Measurements from ENCODE around the gene ZNF469.

Gene ZNF469

GRCh38 chr16:88349153-88349902 lies 33.4 kb upstream of the ZNF469 start:
- Histone ChIP-seq H3K27ac (ENCODE audit: low read depth, low read length) (no peak overlapping the region), H3K9ac (ENCODE audit: low read length) (no peak overlapping the region), H3K4me1 (ENCODE audit: control insufficient read depth, insufficient read depth, low read length) (no peaks in the 10 kb centered on the region; the same call in 1 of the 2 replicates), H3K27me3 (ENCODE audit: control insufficient read depth, insufficient read depth, low read length) (no peaks in the 10 kb centered on the region), H3K9me3 (ENCODE audit: control insufficient read depth, insufficient read depth, low read depth, low read length) (no peaks in the 10 kb centered on the region), H3K4me3 (ENCODE audit: low read depth, low read length) (no peak overlapping the region), H3K36me3 (ENCODE audit: control insufficient read depth, insufficient read depth, low read length) (no peaks in the 10 kb centered on the region)

DNA sequence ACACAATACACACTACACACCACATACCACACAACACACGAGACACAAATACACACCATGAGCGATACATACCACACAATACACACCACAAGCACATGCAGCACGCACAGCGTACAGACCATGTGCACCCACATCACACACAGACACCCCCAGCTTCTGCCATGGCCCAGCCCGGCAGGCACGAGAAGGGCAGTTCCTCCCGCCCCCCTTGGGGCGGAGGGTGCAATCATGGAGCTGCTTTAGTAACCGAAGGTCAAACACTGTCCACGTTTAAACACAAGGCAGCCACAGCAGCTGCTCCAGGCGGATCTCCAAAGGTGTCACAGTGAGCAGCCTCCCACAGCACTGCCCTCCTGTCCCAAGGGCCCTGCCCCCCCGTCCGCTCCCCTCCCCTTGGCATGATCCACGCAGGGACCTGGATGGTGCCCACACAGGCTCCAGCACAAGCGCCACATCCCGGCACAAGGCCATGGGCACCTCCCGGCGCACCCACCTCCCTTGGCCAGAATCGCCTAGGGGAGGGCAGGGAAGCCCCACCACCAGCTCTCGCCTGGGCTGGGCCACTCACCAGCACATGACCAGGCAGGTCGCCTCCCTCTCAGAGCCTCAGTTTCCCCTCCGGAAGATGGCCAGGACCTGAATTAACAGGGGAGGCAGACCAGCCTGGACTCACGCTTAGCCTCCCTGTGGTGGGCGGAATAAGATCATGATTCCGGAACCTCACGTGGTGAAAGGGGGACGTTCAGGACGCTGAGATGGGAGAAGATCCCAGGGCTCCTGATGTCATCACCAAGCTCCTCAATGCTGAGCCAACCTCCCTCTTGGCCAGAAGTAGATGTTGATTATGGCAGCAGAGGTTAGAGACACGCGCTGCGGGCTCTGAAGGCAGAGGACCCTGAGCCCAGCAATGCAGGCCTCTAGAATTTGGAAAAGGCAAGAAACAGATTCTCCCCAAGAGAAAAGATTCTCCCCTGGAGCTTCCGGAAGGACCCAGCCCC lies 32.6 kb upstream of the ZNF469 start:
- no peaks in the 10 kb centered on the region for H3K36me3 ChIP-seq (ENCODE audit: control insufficient read depth, insufficient read depth, low read length)
- H3K27ac ChIP-seq (ENCODE audit: low read depth, low read length): no peak overlapping the region
- no peak overlapping the region for H3K9ac ChIP-seq (ENCODE audit: low read length)
- H3K4me1 ChIP-seq (ENCODE audit: control insufficient read depth, insufficient read depth, low read length): no peaks in the 10 kb centered on the region; the same call in 1 of the 2 replicates
- no peaks in the 10 kb centered on the region for H3K27me3 ChIP-seq (ENCODE audit: control insufficient read depth, insufficient read depth, low read length)
- H3K4me3 ChIP-seq (ENCODE audit: low read depth, low read length): no peak overlapping the region
- no peaks in the 10 kb centered on the region for H3K9me3 ChIP-seq (ENCODE audit: control insufficient read depth, insufficient read depth, low read depth, low read length)

DNA sequence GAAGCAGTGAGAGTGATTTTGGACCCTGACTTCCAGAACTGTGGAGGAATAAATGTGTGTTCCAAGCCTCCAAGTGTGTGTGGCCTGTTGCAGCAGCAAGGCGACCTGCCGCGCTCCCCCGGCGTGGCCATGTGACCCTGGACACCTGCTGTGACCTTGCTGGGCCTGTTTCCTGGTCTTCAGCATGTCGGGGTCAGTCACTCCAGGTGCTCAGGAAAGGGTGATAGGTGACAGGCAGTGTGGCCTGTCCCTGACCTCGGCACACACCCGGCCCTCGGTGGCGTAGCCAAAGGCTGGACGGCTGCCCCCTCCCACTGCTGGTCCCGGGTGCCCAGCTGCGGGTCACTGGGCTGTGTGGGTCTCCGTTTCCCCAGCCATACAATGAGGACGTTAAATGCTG lies 31.8 kb upstream of the ZNF469 start:
- no peaks in the 10 kb centered on the region; the same call in 1 of the 2 replicates for H3K4me1 ChIP-seq (ENCODE audit: control insufficient read depth, insufficient read depth, low read length)
- H3K27ac ChIP-seq (ENCODE audit: low read depth, low read length): no peak overlapping the region
- H3K36me3 ChIP-seq (ENCODE audit: control insufficient read depth, insufficient read depth, low read length): no peaks in the 10 kb centered on the region
- no peak overlapping the region for H3K9ac ChIP-seq (ENCODE audit: low read length)
- H3K4me3 ChIP-seq (ENCODE audit: low read depth, low read length): no peak overlapping the region
- H3K27me3 ChIP-seq (ENCODE audit: control insufficient read depth, insufficient read depth, low read length): no peaks in the 10 kb centered on the region
- no peaks in the 10 kb centered on the region for H3K9me3 ChIP-seq (ENCODE audit: control insufficient read depth, insufficient read depth, low read depth, low read length)

GRCh38 chr16:88351491-88352101 lies 31.2 kb upstream of the ZNF469 start:
- Histone ChIP-seq H3K4me3 (ENCODE audit: low read depth, low read length) (no peak overlapping the region), H3K27ac (ENCODE audit: low read depth, low read length) (no peak overlapping the region), H3K36me3 (ENCODE audit: control insufficient read depth, insufficient read depth, low read length) (no peaks in the 10 kb centered on the region), H3K4me1 (ENCODE audit: control insufficient read depth, insufficient read depth, low read length) (no peaks in the 10 kb centered on the region; the same call in 1 of the 2 replicates), H3K9ac (ENCODE audit: low read length) (no peak overlapping the region), H3K27me3 (ENCODE audit: control insufficient read depth, insufficient read depth, low read length) (no peaks in the 10 kb centered on the region), H3K9me3 (ENCODE audit: control insufficient read depth, insufficient read depth, low read depth, low read length) (no peaks in the 10 kb centered on the region)

- Histone ChIP-seq H3K27me3 (ENCODE audit: control insufficient read depth, insufficient read depth, low read length) (no peaks in the 10 kb centered on the region), H3K9ac (ENCODE audit: low read length) (no peak overlapping the region), H3K4me3 (ENCODE audit: low read depth, low read length) (no peak overlapping the region), H3K4me1 (ENCODE audit: control insufficient read depth, insufficient read depth, low read length) (no peaks in the 10 kb centered on the region; the same call in 1 of the 2 replicates), H3K27ac (ENCODE audit: low read depth, low read length) (no peak overlapping the region), H3K9me3 (ENCODE audit: control insufficient read depth, insufficient read depth, low read depth, low read length) (no peaks in the 10 kb centered on the region), H3K36me3 (ENCODE audit: control insufficient read depth, insufficient read depth, low read length) (no peaks in the 10 kb centered on the region)
Observed at GRCh38 chr16:88352261-88353200, 30.2 kb upstream of the ZNF469 start.

GRCh38 chr16:88353232-88353631 lies 29.5 kb upstream of the ZNF469 start:
- no peaks in the 10 kb centered on the region for H3K9me3 ChIP-seq (ENCODE audit: control insufficient read depth, insufficient read depth, low read depth, low read length)
- H3K36me3 ChIP-seq (ENCODE audit: control insufficient read depth, insufficient read depth, low read length): no peaks in the 10 kb centered on the region
- no peak overlapping the region for H3K9ac ChIP-seq (ENCODE audit: low read length)
- no peak overlapping the region for H3K27ac ChIP-seq (ENCODE audit: low read depth, low read length)
- H3K4me3 ChIP-seq (ENCODE audit: low read depth, low read length): no peak overlapping the region
- no peaks in the 10 kb centered on the region for H3K27me3 ChIP-seq (ENCODE audit: control insufficient read depth, insufficient read depth, low read length)
- H3K4me1 ChIP-seq (ENCODE audit: control insufficient read depth, insufficient read depth, low read length): no peaks in the 10 kb centered on the region; the same call in 1 of the 2 replicates

DNA sequence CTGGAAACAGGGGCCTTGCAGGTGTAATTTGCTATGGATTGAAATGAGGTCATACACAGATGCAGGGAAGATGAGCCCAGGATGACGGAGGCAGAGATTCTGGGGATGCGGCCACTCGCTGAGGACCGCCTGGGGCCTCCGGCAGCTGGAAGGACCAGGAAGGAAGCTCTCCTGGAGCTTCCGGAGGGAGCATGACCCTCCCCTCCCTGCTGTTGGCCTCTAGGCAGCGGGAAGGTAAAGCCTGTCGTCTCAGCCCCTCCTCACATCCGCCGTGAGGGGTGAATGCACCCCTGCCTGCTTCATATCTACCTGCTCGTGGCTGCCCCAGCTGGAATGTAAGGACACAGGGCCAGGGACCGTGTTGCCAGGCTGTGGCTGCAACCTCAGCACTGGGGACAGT lies 29.1 kb upstream of the ZNF469 start:
- Histone ChIP-seq H3K27me3 (ENCODE audit: control insufficient read depth, insufficient read depth, low read length) (no peaks in the 10 kb centered on the region), H3K9me3 (ENCODE audit: control insufficient read depth, insufficient read depth, low read depth, low read length) (no peaks in the 10 kb centered on the region), H3K4me1 (ENCODE audit: control insufficient read depth, insufficient read depth, low read length) (no peaks in the 10 kb centered on the region; the same call in 1 of the 2 replicates), H3K27ac (ENCODE audit: low read depth, low read length) (no peak overlapping the region), H3K4me3 (ENCODE audit: low read depth, low read length) (no peak overlapping the region), H3K9ac (ENCODE audit: low read length) (no peak overlapping the region), H3K36me3 (ENCODE audit: control insufficient read depth, insufficient read depth, low read length) (no peaks in the 10 kb centered on the region)

GRCh38 chr16:88354229-88355092 lies 28.3 kb upstream of the ZNF469 start:
- H3K9me3 ChIP-seq (ENCODE audit: control insufficient read depth, insufficient read depth, low read depth, low read length): 0 out of 2 replicates have a peak, but pooled peaks cover 2% of the 10 kb centered on the region
- H3K4me1 ChIP-seq (ENCODE audit: control insufficient read depth, insufficient read depth, low read length): no peaks in the 10 kb centered on the region; the same call in 1 of the 2 replicates
- no peaks in the 10 kb centered on the region for H3K27me3 ChIP-seq (ENCODE audit: control insufficient read depth, insufficient read depth, low read length)
- H3K9ac ChIP-seq (ENCODE audit: low read length): no peak overlapping the region
- no peaks in the 10 kb centered on the region for H3K36me3 ChIP-seq (ENCODE audit: control insufficient read depth, insufficient read depth, low read length)
- no peak overlapping the region for H3K27ac ChIP-seq (ENCODE audit: low read depth, low read length)
- no peak overlapping the region for H3K4me3 ChIP-seq (ENCODE audit: low read depth, low read length)

DNA sequence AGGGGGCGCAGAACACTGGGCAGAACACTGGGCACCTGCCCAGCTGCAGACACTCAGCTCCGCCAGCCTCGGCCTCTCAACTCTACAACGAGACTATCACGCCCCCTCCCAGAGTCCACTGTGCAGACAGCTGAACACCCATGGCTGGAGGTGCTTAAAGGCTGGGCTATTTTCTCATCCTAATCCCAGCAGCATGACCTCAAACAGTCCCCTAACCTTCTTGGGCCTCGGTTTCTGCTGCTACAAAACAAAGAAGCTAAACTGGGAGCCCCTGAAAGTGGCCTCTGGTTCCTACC lies 27.7 kb upstream of the ZNF469 start:
- Histone ChIP-seq H3K27me3 (ENCODE audit: control insufficient read depth, insufficient read depth, low read length) (no peaks in the 10 kb centered on the region), H3K4me3 (ENCODE audit: low read depth, low read length) (no peak overlapping the region), H3K4me1 (ENCODE audit: control insufficient read depth, insufficient read depth, low read length) (no peaks in the 10 kb centered on the region; the same call in 1 of the 2 replicates), H3K27ac (ENCODE audit: low read depth, low read length) (no peak overlapping the region), H3K9me3 (ENCODE audit: control insufficient read depth, insufficient read depth, low read depth, low read length) (0 out of 2 replicates have a peak, but pooled peaks cover 2% of the 10 kb centered on the region), H3K9ac (ENCODE audit: low read length) (no peak overlapping the region), H3K36me3 (ENCODE audit: control insufficient read depth, insufficient read depth, low read length) (no peaks in the 10 kb centered on the region)

All from HUES6 (cell line).